Limb (tissue), 2 donors: ENCODE results near the gene TDRD15.
A peak's percentile ranks its signal among the peaks of the same experiment; 100 is the strongest.
"Not testable (repeated sequence)": the region's sequence is repeated elsewhere in the genome, so short reads cannot be mapped to it uniquely, and the experiment has no call there.

Source experiments
- DNase-seq, 2 donors: peaks; one replicate each; pipeline ENCODE4 v3.0.0-alpha.2; 2016; ENCODE audit errors: extremely low spot score in 2 of 2

The TDRD15 gene

DNA sequence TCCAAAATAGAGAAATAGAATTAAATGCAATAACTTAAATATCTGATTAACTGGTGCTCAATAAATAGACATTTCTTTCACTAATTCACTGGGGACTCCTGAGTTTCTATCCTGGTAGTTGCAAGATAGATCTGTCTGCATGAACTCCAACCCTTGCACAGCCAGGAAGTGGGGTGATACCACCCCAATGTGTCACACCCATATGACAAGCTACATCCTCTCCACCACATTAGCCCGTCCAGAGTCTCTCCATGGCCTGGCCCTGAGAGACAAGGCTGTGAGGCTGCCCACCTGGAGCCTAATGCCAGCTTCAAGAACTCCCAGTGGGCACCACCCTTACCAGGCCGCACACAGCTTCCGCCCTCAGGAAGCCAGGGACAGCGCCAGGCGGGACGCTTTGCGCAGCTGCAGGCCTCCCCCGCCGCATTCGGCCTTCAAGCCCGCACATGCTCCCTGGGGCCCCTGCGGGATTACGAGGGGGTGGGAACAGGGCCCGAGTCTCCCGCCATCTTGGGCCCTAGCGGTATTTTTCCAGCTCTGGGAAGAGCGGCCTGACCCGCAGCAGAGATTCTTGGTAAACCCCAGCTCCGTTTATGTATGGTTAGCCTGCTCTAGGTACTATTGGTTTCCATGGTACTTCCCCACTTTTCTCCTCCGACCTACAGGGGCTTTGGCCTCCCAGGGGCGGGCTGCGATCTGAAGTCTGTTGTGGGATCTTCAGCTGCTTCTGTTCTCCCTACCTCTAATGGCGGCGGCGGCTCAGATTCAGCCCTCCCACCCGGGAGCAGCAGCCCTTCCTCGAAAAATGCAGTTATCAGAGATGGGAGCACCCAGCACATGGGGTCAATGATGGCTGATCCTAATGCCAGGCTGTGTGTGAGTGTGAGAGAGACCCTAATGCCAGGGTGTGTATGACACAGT lies at the start of gene TDRD15:
Gene TDRD15 (plus strand): TSS at position 496 of the 921 bp plus-strand sequence. CDS start 13,500 bp downstream, outside the sequence.
- no peak for DNase-seq

DNA sequence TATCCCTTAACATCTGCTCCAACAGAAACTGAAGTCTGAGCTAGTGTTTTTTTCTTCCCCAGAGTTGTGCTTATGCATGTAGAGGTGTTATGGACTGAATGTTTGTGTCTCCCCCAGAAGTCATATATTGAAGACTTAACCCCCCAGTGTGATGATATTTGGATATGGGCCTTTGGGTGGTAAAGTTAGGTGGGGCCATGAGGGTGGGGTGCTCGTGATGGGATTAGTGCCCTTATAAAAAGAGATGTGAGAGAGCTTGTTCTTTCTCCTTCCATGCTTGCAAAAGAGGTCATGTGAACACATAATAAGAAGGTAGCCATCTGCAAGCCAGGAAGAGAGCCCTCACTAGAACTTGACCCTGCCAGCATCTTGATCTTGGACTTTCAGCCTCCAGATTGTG lies 45.5 kb upstream of the TDRD15 start:
- DNase-seq: no peak

DNA sequence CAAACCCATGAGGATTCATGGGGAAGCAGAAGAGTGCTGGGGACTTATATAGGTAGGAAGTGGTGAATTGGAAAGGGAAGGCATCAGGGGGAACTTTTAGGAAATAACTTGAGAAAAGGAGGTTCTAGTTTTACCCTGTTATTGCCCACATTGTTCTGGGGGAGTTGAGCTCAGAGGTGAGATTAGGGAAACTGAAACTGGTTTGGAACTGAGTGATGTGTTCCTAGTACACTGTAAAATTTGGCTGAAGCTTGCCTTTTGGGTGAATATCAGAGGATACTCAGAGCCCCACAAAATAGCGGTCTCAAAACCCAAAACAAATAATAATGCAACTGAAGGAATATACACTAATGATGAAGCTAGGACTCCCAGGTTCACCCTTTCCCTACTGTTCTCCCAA lies 40.3 kb upstream of the TDRD15 start:
- DNase-seq: no peak

DNA sequence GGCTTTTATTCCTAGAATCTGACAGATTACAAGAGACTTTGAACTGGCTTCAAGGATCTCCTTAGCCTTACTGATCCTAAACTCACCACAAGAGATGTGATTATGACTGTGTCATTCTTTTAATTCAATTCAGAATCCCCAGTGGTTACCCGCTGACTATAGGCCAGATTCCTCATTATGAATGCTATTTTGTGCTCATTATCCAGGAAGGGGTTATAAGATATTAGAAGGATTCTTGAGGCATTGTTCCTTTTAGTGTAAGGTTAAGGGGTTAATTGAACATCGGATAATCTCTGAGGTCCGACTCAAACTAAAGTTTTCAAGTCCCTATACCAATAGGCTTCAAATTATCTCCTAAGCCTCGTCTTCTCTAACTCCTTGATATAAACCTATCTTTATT lies 39.4 kb upstream of the TDRD15 start:
- DNase-seq: no peak

DNA sequence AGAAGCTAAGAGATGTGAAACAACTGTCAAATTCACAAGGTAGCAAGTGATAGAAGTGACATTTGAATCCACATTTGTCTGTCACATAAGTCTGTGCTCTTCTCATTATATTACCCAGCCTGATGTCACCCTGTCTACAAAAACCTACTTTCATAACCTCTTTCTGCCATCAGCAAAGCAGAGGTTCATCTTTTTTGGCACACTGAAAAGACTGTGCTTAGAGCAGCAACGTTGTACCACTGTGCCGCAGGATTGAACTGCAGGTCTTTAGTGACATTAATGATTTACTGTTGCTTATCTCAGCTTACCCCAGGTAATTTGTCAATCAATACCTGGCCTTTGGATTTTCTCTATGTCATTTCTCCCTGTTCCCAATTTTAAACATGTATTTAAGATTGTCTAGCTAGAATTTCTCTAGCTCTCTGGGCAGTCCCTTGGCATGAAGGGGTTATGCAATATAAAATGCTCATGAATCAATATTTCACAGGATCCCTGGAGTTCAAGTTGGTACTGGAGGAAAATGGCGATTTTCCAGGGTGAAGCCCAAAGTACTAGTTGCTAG lies 31.4 kb upstream of the TDRD15 start:
- DNase-seq: no peak

DNA sequence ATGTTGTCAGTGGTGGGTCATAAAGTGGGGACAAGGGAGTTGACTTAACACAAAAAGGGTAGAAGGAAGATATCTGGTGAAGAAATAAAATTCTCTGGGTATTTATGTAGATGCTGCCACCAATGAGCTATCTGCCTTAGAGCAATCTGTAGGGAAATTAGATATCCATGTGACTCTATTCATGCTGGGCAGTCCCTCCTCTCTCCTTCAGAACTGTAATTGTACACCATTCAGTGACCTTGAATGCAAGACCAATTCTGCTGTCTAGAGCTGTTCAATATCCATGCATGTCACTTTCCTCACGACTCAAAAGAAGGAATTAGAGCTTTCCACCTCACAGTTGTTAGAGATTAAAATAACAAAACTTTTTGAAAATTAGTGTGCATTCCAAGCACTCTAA lies 28.6 kb upstream of the TDRD15 start:
- no peak for DNase-seq

DNA sequence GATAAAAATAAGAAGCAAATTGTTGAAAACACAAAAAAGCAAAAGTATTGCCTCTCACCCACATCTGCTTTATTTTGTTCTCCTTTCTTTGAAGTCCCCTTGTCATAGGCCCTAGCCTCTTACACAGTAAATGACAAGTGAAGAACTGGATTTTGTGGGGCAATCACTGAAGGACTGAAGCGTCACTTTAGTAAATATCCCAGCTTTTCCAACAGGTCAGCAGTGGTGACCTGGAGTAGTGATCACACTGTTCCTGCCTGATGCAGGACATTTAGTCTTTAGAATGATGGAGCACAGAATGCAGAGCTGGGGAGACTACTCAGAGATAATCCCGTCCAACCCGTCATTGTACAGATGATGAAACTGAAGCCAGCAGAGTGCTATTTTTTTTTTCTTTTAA lies 28.1 kb upstream of the TDRD15 start:
- no peak for DNase-seq

DNA sequence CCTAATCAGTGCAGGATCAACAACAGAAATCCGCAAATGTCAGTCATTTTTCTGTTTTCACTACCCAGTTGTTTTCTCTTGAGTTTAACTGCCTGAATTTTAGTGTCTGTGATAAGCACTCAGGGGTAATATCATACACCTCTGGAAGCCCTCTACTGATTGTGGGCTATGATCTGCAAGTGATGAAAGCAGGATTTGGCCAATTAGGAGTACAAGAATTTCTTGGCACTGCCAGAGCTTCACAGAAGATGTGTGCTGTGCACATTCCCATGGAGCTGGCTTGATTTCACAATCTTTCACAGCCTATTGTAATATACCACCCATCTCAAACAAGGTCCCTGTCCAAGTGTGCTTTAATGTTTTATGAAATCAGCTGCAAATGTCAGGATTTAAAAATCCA lies 27.3 kb upstream of the TDRD15 start:
- no peak for DNase-seq

DNA sequence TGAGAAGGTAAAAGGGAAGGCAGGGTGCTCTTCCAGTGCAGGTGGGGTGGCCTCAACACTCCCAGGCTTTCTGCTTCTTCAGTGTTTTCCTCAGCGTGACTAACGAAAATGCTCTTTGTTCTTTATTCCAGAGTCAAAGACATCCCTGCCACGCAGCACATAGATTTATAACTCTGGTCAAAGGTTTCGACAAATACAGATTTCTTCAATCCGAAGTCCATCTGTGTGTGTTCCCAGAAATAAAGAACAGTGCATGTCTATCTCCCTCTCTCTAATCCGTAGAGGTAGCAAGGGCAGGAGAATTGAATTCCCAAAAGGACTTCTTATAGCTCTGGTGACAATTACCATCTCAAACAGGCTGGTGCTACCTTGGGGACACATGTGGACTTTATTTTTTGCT lies 26.4 kb upstream of the TDRD15 start:
- no peak for DNase-seq

DNA sequence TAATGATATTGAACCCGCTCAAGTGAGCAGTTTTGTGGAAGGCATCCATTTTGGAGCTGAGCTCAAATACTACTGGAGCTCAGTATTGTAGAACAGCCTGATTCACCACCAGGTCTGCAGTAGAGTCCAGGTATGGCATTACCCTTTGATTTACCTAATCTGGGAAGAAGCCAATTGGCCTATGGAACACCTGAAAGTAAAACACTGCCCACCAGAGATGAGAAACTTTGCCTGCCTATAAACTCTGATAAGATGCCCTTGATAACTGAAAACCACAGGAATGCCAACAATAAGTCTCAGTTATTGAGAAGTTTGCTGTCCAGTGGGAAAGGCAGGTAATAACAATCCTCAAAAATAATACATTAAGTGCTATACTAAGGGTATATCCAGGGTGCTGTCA lies 25.5 kb upstream of the TDRD15 start:
- DNase-seq: no peak

DNA sequence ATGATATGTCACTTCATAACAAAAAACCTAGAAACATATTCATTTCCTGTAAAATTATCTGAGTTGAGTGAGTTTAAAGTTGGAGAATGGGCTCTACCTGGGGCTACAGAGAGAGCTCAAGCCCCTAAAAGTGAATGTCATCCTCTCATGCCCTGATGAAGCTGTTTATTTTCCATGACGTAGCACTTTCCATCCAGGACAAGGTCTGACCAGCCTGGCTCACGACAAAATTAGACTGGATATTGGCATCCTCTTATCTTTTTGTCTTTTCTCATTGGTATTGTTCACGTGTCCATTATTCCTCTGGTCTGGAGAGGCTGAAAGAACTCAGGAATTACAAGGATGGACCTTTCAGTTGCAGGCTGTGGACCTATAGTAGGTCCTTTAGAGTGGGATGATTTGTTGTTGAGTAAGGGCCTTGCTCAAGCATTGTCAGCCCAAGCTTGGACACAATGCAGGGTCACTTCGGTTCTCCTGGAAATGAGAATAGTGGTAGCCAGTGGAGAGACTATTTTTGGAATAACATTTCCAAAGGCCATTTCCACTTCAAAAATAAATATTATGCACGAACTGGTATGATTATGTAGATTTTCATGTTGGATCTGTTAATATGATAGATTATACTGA lies 24.4 kb upstream of the TDRD15 start:
- DNase-seq: no peak

DNA sequence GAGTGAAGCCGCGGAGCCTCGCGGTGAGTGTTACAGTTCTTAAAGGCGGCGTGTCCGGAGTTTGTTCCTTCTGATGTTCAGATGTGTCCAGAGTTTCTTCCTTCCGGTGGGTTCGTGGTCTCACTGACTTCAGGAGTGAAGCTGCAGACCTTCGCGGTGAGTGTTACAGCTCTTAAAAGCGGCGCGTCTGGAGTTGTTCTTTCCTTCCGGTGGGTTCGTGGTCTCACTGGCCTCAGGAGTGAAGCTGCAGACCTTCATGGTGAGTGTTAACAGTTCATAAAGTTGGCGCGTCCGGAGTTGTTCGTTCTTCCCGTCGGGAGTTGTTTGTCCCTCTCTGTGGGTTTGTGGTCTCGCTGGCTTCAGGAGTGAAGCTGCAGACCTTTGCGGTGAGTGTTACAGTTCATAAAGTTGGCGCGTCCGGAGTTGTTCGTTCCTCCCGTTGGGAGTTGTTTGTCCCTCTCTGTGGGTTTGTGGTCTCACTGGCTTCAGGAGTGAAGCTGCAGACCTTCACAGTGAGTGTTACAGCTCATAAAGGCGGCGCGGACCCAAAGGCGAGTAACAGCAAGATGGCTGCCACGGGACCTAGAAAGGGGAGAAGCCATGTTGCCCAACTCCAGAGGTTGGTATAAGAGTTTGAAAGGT lies 22.1 kb upstream of the TDRD15 start:
- DNase-seq: not testable (repeated sequence)

DNA sequence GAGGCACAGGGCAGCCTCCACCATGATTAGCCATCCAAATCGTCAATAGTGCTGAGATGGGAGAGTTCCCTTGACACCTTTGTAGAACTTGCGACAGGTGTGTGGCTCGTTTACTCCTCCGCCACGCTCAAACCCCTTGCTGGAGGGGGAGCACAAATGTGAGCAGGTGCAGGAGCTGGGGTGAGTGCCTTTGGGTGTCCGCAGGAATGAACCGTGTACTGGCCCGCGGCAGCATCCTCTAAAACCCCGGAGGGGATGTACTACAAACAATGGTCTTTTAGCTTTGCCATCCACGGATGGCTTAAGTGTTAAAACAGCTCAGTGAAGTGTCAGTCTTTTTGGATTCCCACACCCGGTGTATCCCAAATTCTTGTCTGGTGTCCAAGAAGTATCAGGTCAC lies 21.4 kb upstream of the TDRD15 start:
- no peak for DNase-seq

DNA sequence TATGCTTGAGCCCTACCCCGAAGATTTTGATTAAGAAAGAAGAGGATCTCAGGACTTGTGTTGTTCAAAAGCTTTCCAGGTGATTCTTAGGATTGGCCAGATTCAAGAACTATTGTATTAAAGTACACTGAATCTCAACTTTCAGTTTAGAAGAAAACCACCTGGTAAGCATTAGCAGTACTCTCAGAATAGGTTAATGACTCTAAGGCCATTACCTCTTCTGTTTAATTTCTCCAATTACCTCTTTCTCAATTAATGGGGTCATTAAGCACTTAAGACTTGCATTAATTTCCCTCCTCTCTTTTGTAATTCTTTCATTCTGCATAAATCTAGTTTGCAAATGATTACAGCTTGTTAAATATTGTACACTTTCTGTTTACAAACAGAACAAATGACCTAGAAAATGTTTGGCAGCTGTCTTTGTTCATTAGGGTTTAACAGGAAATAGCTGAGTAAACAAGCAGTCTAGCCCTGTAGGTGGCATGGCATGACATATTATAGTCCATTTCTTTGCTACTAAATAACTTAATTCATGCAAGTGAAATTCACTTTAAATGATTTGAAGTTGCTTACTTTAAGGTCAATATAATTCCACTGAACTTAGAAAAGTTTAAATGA lies 20.4 kb upstream of the TDRD15 start:
- no peak for DNase-seq

DNA sequence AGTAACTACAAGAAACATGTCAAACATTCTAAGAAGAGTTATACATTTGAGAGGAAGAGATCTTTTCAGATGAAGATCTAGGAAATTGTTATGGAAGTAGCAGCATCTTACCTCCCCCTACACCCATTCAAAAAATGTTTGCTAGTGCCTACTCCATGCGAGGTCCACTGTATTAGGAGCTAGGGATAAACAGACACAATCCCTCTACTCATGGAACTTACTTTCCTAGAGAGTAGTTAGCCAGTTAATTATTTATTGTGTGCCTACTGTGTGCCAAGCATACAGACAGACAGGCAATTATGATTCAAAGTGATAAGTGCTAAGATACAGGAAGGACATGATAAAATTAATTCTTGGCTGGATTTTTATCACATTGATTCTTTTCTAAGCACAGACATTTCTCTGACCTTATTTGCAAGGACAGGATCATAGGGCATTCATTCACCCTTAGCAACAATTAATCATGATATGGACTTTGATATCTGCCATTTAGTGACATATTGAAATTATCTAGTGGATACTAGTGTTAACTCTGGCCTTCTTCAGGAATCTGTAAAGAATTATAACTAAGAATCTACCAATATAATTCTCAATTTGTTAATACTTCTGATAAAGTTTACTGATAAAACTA lies 19.6 kb upstream of the TDRD15 start:
- no peak for DNase-seq

DNA sequence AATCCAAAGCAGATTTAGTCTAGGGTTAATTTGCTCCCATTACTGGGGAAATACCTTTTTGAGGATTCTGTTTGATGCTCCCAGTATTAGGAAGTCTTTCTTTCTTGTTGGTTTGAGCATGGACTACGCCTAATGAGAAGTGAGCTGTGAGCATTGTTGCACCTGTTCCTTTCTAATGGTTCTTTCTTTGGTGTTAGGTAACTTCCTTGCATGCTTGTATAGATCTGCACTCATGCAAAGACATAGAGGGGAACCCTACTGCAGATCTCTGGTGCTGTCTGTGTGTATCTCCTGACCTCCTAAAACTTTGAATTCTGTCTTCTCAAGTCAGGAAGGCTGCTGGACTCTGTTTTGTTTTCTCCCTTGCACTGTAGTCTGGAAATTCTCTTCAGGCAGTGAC lies 12.8 kb upstream of the TDRD15 start:
- DNase-seq: no peak

DNA sequence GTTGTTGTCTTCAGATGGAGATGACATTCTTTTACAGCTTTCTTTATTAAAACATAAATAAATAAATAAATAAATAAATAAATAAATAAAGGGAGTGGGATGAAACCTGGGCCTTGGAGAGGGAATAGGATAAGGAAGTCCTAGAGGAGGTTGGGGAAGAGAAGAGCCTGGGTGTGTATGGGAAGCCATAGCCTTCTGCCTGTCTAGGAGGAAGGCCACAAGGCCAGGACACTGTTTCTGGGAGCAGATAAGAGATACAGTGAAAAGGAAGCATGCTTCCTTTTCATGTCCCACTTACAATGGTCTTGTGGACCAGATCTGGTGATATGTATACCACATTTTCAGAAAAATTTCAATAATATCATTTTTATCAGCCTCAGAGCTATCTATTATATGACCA lies 6.1 kb upstream of the TDRD15 start:
- DNase-seq: no peak

DNA sequence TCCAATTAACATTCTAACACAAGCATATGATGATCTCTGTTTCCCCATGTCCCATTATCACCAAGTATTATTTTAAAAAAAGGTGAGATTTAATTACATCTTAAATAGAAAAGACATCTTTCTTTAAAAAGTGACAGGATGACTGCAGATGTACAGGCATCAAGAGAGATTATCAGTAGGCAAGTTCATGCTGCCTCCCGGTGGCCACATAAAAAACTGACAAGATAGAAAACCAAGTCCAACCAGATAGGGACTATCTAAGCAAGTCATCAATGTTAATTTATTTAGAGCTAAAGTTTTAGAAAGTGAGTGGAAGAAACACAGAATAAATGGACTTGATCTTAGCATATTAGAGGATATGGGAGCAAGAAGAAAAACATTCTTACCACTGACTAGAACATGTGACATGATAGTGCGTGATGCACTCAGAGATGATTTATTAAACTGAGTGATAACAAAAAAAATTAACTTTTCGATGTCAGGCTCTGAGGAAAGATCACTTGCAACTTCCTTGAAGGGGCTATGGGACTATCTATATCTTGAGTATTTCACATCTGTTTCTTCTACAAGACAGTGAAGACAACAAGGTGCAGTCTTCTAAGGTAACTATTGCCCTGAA lies 5.4 kb upstream of the TDRD15 start:
- peak; percentile 18 to 34 for DNase-seq

DNA sequence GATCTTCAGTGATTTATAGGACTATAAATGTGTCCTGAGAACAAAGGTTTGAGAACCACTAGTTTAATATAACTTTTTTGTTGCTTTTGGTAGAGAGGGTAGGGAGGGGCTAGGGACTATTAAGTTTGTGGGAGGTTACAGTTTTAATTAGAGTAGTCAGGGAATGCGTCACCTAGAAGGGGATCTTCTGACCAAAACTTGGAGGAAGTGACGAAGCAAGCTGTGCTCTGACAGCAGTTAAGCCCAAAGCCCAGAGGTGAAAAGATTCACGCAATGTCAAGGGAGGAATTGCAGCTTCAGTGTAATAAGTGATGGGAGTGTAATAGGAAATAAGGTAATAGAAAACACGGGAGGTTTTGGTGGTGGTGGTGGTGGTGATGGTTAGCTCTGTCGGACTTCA lies 8.1 kb downstream of the TDRD15 start:
- no peak for DNase-seq

DNA sequence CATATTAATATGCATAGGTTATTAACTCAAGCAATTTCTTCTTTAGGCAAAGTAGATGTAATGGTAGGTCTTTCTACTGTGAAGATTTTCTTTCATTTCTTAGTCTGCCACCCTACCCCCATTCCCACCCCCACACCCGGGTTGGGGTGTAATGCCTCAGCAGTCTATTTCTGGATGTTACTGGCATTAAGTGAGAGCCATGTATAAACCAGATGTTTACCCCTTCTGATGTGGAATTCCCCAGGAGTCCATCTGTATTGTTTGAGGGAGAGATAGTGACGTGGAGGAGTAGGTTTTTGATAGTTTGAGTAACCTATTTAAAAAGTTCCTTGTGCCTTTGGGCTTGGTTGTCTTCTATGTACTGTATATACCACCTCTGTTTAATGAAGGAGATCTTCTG lies 11.8 kb downstream of the TDRD15 start:
- DNase-seq: no peak

DNA sequence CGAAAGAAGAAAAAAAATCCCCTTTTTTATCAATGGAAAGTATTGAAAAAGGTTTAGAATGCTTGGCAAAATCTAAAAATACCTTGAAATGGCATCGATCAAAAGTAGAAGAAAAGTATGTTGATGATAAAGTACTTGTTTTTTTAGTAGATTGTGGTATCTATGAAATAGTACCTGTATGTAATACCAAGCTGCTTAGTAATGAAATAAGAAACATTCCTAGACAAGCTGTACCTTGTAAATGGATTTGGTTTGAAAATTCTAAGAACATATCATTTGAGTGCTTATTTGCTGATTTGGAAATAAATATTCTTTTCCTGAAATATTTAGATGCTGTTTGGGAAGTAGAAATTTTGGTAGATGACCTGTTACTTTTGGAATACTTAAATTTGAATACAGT lies 18.4 kb downstream of the TDRD15 start:
- no peak for DNase-seq
